ENCODE data around the gene CCR2. TPM values are rescaled to one million over a fixed set of nuclear protein-coding genes. Genes with fewer than 3 reads are reported as not detected.
A peak's percentile ranks its signal among the peaks of the same experiment; 100 is the strongest.

Gene CCR2
- total and polyA plus RNA-seq, 4 donors: 0.13 to 2.2 (median 0.44) TPM; not detected in 1

- no peak overlapping the region for H3K4me3 ChIP-seq (ENCODE audit: low read depth, low read length)
- no peaks in the 10 kb centered on the region for H3K36me3 ChIP-seq (ENCODE audit: control insufficient read depth, insufficient read depth, low read length)
- peak in 1 of 6 donors; percentile 53 for DNase-seq (ENCODE audit: low read depth in 4 of 6, low spot score in 6 of 6)
- H3K27me3 ChIP-seq (ENCODE audit: control insufficient read depth, insufficient read depth, low read length): no peaks in the 10 kb centered on the region
- peaks cover 3% of the 10 kb centered on the region for H3K4me1 ChIP-seq (ENCODE audit: control insufficient read depth, insufficient read depth, low read length)
- H3K27ac ChIP-seq (ENCODE audit: low read depth, low read length): no peak overlapping the region
- 75% methylated on average over 5 of the region's 8 CpGs for WGBS (ENCODE audit: insufficient coverage)
- no peaks in the 10 kb centered on the region for H3K9me3 ChIP-seq (ENCODE audit: control insufficient read depth, insufficient read depth, low read length)
Measured at GRCh38 chr3:46361408-46362283, 7.7 kb downstream of the CCR2 start.

- H3K4me3 ChIP-seq (ENCODE audit: low read depth, low read length): no peak overlapping the region
Measured at GRCh38 chr3:46365041-46365440, 11.1 kb downstream of the CCR2 start.

GRCh38 chr3:46365737-46366524 lies 12.0 kb downstream of the CCR2 start:
- Histone ChIP-seq H3K4me1 (ENCODE audit: control insufficient read depth, insufficient read depth, low read length) (peaks cover under 1% of the 10 kb centered on the region), H3K9me3 (ENCODE audit: control insufficient read depth, insufficient read depth, low read length) (no peaks in the 10 kb centered on the region), H3K36me3 (ENCODE audit: control insufficient read depth, insufficient read depth, low read length) (no peaks in the 10 kb centered on the region), H3K4me3 (ENCODE audit: low read depth, low read length) (no peak overlapping the region), H3K27me3 (ENCODE audit: control insufficient read depth, insufficient read depth, low read length) (no peaks in the 10 kb centered on the region), H3K27ac (ENCODE audit: low read depth, low read length) (no peak overlapping the region)
- WGBS (ENCODE audit: insufficient coverage): 100% methylated on average over 3 of the region's 5 CpGs
- DNase-seq (ENCODE audit: low read depth in 4 of 6, low spot score in 6 of 6): no peak

More at GRCh38 chr3:46365041-46365440, 11.1 kb downstream of the CCR2 start:
- no peak for DNase-seq (ENCODE audit: low read depth in 4 of 6, low spot score in 6 of 6)
- Histone ChIP-seq H3K36me3 (ENCODE audit: control insufficient read depth, insufficient read depth, low read length) (no peaks in the 10 kb centered on the region), H3K9me3 (ENCODE audit: control insufficient read depth, insufficient read depth, low read length) (no peaks in the 10 kb centered on the region), H3K27ac (ENCODE audit: low read depth, low read length) (no peak overlapping the region), H3K4me1 (ENCODE audit: control insufficient read depth, insufficient read depth, low read length) (peaks cover 3% of the 10 kb centered on the region), H3K27me3 (ENCODE audit: control insufficient read depth, insufficient read depth, low read length) (no peaks in the 10 kb centered on the region)
- no CpG with 5 or more reads among the region's 4 CpGs for WGBS (ENCODE audit: insufficient coverage)

- Histone ChIP-seq H3K36me3 (ENCODE audit: control insufficient read depth, insufficient read depth, low read length) (no peaks in the 10 kb centered on the region), H3K27me3 (ENCODE audit: control insufficient read depth, insufficient read depth, low read length) (no peaks in the 10 kb centered on the region), H3K9me3 (ENCODE audit: control insufficient read depth, insufficient read depth, low read length) (no peaks in the 10 kb centered on the region), H3K4me3 (ENCODE audit: low read depth, low read length) (no peak overlapping the region), H3K4me1 (ENCODE audit: control insufficient read depth, insufficient read depth, low read length) (no peaks in the 10 kb centered on the region), H3K27ac (ENCODE audit: low read depth, low read length) (no peak overlapping the region)
- no peak for DNase-seq (ENCODE audit: low read depth in 4 of 6, low spot score in 6 of 6)
- WGBS (ENCODE audit: insufficient coverage): 78% methylated on average over 2 of the region's 5 CpGs
Measured at GRCh38 chr3:46367811-46368210, 13.9 kb downstream of the CCR2 start.

- Histone ChIP-seq H3K27me3 (ENCODE audit: control insufficient read depth, insufficient read depth, low read length) (no peaks in the 10 kb centered on the region), H3K4me3 (ENCODE audit: low read depth, low read length) (no peak overlapping the region), H3K27ac (ENCODE audit: low read depth, low read length) (no peak overlapping the region), H3K9me3 (ENCODE audit: control insufficient read depth, insufficient read depth, low read length) (no peaks in the 10 kb centered on the region), H3K4me1 (ENCODE audit: control insufficient read depth, insufficient read depth, low read length) (no peaks in the 10 kb centered on the region), H3K36me3 (ENCODE audit: control insufficient read depth, insufficient read depth, low read length) (no peaks in the 10 kb centered on the region)
- DNase-seq (ENCODE audit: low read depth in 4 of 6, low spot score in 6 of 6): peak in 1 of 6 donors; percentile 20
- WGBS (ENCODE audit: insufficient coverage): no CpG with 5 or more reads among the region's 7 CpGs
Measured at GRCh38 chr3:46368569-46368968, 14.7 kb downstream of the CCR2 start.

- no peaks in the 10 kb centered on the region for H3K27me3 ChIP-seq (ENCODE audit: control insufficient read depth, insufficient read depth, low read length)
- peak in 1 of 6 donors; percentile 58 for DNase-seq (ENCODE audit: low read depth in 4 of 6, low spot score in 6 of 6)
- no peak overlapping the region for H3K27ac ChIP-seq (ENCODE audit: low read depth, low read length)
- no peaks in the 10 kb centered on the region for H3K4me1 ChIP-seq (ENCODE audit: control insufficient read depth, insufficient read depth, low read length)
- 54% methylated on average over 2 of the region's 4 CpGs for WGBS (ENCODE audit: insufficient coverage)
- no peaks in the 10 kb centered on the region for H3K36me3 ChIP-seq (ENCODE audit: control insufficient read depth, insufficient read depth, low read length)
- H3K4me3 ChIP-seq (ENCODE audit: low read depth, low read length): no peak overlapping the region
- H3K9me3 ChIP-seq (ENCODE audit: control insufficient read depth, insufficient read depth, low read length): no peaks in the 10 kb centered on the region
Measured at GRCh38 chr3:46369151-46369550, 15.2 kb downstream of the CCR2 start.

GRCh38 chr3:46369675-46370132 lies 15.8 kb downstream of the CCR2 start:
- H3K27ac ChIP-seq (ENCODE audit: low read depth, low read length): no peak overlapping the region
- no peaks in the 10 kb centered on the region for H3K4me1 ChIP-seq (ENCODE audit: control insufficient read depth, insufficient read depth, low read length)
- H3K27me3 ChIP-seq (ENCODE audit: control insufficient read depth, insufficient read depth, low read length): no peaks in the 10 kb centered on the region
- DNase-seq (ENCODE audit: low read depth in 4 of 6, low spot score in 6 of 6): no peak
- 93% methylated on average over 3 of the region's 6 CpGs for WGBS (ENCODE audit: insufficient coverage)
- H3K9me3 ChIP-seq (ENCODE audit: control insufficient read depth, insufficient read depth, low read length): no peaks in the 10 kb centered on the region
- H3K4me3 ChIP-seq (ENCODE audit: low read depth, low read length): no peak overlapping the region
- H3K36me3 ChIP-seq (ENCODE audit: control insufficient read depth, insufficient read depth, low read length): no peaks in the 10 kb centered on the region

- Histone ChIP-seq H3K27me3 (ENCODE audit: control insufficient read depth, insufficient read depth, low read length) (no peaks in the 10 kb centered on the region), H3K4me1 (ENCODE audit: control insufficient read depth, insufficient read depth, low read length) (no peaks in the 10 kb centered on the region), H3K27ac (ENCODE audit: low read depth, low read length) (no peak within 1 kb of the TSS), H3K36me3 (ENCODE audit: control insufficient read depth, insufficient read depth, low read length) (no peaks in the 10 kb centered on the region), H3K4me3 (ENCODE audit: low read depth, low read length) (no peak within 1 kb of the TSS), H3K9me3 (ENCODE audit: control insufficient read depth, insufficient read depth, low read length) (no peaks in the 10 kb centered on the region)
- no peak for DNase-seq (ENCODE audit: low read depth in 4 of 6, low spot score in 6 of 6)
- 40% methylated on average over 1 of the region's 5 CpGs for WGBS (ENCODE audit: insufficient coverage)
Measured at GRCh38 chr3:46370839-46371518, 17.1 kb downstream of the CCR2 start, which contains the start of gene CCR5. TSS of gene CCR5 (plus strand) at chr3:46370946. CDS start at chr3:46372903, 1,957 bp downstream.

Data from spinal cord (tissue), 10 donors.